BE2C (cell line): Measurements from ENCODE around the gene ZNF292.
"Not testable (repeated sequence)": the region's sequence is repeated elsewhere in the genome, so short reads cannot be mapped to it uniquely, and the experiment has no call there.

Experiments used
- DNase-seq: peaks from one replicate; pipeline ENCODE4 v3.0.0-alpha.2; 2020
- H3K27me3 ChIP-seq: fragments of 250-450 bp; sonication (Bioruptor Pico); 2 replicates; pipeline ENCODE4 v1.5.1; 2020; ENCODE audit warnings: mild to moderate bottlenecking
- H3K36me3 ChIP-seq: fragments of 250-450 bp; sonication (Bioruptor Pico); 2 replicates; pipeline ENCODE4 v1.5.1; 2020; ENCODE audit warnings: mild to moderate bottlenecking
- H3K4me1 ChIP-seq: fragments of 250-450 bp; sonication (Bioruptor Pico); 2 replicates; pipeline ENCODE4 v1.5.1; 2020
- H3K4me3 ChIP-seq: 2 replicates; pipeline ENCODE4 v1.5.1; 2011; ENCODE audit warnings: low read depth, low read length
- H3K9me3 ChIP-seq: fragments of 250-450 bp; sonication (Bioruptor Pico); 2 replicates; pipeline ENCODE4 v1.5.1; 2020
- CTCF ChIP-seq: IDR thresholded peaks from 2 replicates; pipeline ENCODE4 v1.5.1; 2012; ENCODE audit warnings: mild to moderate bottlenecking, low read depth, low read length

Gene ZNF292

GRCh38 chr6:87287251-87287650, 131.9 kb downstream of the ZNF292 start:
- no peaks in the 10 kb centered on the region for H3K4me1 ChIP-seq
- no peak for DNase-seq
- H3K27me3 ChIP-seq = peaks cover 31% of the 10 kb centered on the region
- H3K36me3 ChIP-seq = no peaks in the 10 kb centered on the region
- no peaks in the 10 kb centered on the region for H3K9me3 ChIP-seq
- H3K4me3 ChIP-seq = no peak overlapping the region
- no peak for TF ChIP-seq CTCF

GRCh38 chr6:87289571-87289970, 134.2 kb downstream of the ZNF292 start:
- no peaks in the 10 kb centered on the region for H3K36me3 ChIP-seq
- no peak for TF ChIP-seq CTCF
- no peaks in the 10 kb centered on the region for H3K4me1 ChIP-seq
- DNase-seq = no peak
- H3K9me3 ChIP-seq = no peaks in the 10 kb centered on the region
- H3K27me3 ChIP-seq = peaks cover 36% of the 10 kb centered on the region
- H3K4me3 ChIP-seq = no peak overlapping the region

GRCh38 chr6:87291883-87292282, 136.5 kb downstream of the ZNF292 start:
- peaks cover 32% of the 10 kb centered on the region for H3K27me3 ChIP-seq
- DNase-seq = no peak

GRCh38 chr6:87293526-87293925, 138.2 kb downstream of the ZNF292 start:
- DNase-seq = no peak
- TF ChIP-seq CTCF = no peak
- no peaks in the 10 kb centered on the region for H3K9me3 ChIP-seq
- H3K27me3 ChIP-seq = peaks cover 27% of the 10 kb centered on the region
- H3K36me3 ChIP-seq = no peaks in the 10 kb centered on the region
- H3K4me1 ChIP-seq = no peaks in the 10 kb centered on the region
- H3K4me3 ChIP-seq = no peak overlapping the region

More at GRCh38 chr6:87291883-87292282, 136.5 kb downstream of the ZNF292 start:
- TF ChIP-seq CTCF = no peak
- H3K36me3 ChIP-seq = no peaks in the 10 kb centered on the region
- no peak overlapping the region for H3K4me3 ChIP-seq
- no peaks in the 10 kb centered on the region for H3K9me3 ChIP-seq
- H3K4me1 ChIP-seq = no peaks in the 10 kb centered on the region

- Histone ChIP-seq H3K27me3 (peaks cover 22% of the 10 kb centered on the region), H3K4me3 (no peak overlapping the region), H3K36me3 (no peaks in the 10 kb centered on the region), H3K9me3 (no peaks in the 10 kb centered on the region), H3K4me1 (no peaks in the 10 kb centered on the region)
- DNase-seq = no peak
- TF ChIP-seq CTCF = no peak
Measured at GRCh38 chr6:87297119-87297518, 141.8 kb downstream of the ZNF292 start.

GRCh38 chr6:87301277-87301676, 145.9 kb downstream of the ZNF292 start:
- H3K9me3 ChIP-seq, H3K4me3 ChIP-seq, DNase-seq, H3K36me3 ChIP-seq, H3K4me1 ChIP-seq: not testable (repeated sequence)
- H3K27me3 ChIP-seq = peaks cover 11% of the 10 kb centered on the region

- no peaks in the 10 kb centered on the region for H3K36me3 ChIP-seq
- H3K4me3 ChIP-seq = no peak overlapping the region
- H3K4me1 ChIP-seq = no peaks in the 10 kb centered on the region
- no peaks in the 10 kb centered on the region for H3K9me3 ChIP-seq
- peaks cover 5% of the 10 kb centered on the region; the same call in 1 of the 2 replicates for H3K27me3 ChIP-seq
- DNase-seq = no peak
- no peak for TF ChIP-seq CTCF
Measured at GRCh38 chr6:87308970-87309369, 153.6 kb downstream of the ZNF292 start.
